ENCODE data around the gene RNF14. TPM values are rescaled to one million over a fixed set of nuclear protein-coding genes. Genes with fewer than 3 reads are reported as not detected.

RNF14 gene
- total RNA-seq, 2 donors from 2014 or later, result 29.4 to 38.5 TPM

DNA sequence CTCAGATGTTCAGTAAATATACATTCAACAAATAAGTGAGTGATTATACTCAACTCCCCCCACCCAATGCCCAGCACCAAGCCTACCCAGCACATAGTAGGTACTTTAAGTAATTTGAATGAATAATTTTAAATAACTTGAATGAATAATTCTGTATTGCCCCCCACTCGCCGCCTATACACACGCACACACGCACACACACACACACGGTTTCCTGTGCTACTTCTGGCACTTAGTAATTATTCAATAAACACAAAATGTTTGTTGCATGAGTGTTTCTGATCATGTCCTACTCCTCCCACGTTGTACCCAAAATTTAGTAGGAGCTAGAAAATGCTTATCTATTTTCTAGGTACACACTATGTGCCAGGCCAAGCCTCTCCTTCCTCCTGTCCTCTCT lies 27.1 kb upstream of the RNF14 start:
- Mint-ChIP-seq H3K36me3 (no peaks in the 10 kb centered on the region), H3K27ac (peak overlapping the region in 1 of 2 donors; percentile 87), H3K9me3 (no peaks in the 10 kb centered on the region)
- ATAC-seq, result no peak
- no peak for DNase-seq (ENCODE audit: low spot score in 2 of 2)

DNA sequence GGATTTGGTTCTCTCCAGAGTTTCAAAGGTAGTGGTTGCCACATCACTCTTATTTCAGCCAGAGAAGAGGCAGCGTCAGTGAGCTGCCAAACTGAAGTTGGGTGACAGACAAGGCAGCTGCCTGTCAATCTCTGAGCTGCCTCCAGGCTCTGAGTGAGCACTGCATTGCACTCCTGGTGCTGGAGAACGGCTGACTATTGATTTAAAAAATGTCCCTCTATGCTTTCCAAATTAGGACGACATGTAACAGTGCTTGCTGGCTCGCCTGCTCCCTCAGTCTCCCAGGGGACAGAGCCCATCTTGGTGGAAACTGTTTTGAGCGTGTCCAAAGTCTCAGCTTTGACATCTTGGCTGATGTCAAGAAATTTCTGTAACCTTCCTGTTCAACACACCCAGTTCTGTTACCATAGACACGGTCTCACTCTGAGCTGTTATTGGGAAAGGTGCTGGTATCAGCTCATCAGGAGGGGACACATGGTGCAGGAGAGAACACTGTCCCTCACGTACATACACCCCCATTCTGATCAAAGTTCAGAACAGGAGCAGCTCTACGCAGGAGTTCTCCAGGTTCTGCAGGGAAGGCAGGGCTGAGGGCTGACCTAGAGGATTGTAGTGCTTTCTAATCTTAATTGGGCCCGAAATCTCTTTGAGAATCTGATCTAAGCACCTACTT lies 26.6 kb upstream of the RNF14 start:
- Mint-ChIP-seq H3K27ac (peak overlapping the region in 1 of 2 donors; percentile 87), H3K36me3 (no peaks in the 10 kb centered on the region), H3K9me3 (no peaks in the 10 kb centered on the region)
- DNase-seq (ENCODE audit: low spot score in 2 of 2), result no peak
- no peak for ATAC-seq

DNA sequence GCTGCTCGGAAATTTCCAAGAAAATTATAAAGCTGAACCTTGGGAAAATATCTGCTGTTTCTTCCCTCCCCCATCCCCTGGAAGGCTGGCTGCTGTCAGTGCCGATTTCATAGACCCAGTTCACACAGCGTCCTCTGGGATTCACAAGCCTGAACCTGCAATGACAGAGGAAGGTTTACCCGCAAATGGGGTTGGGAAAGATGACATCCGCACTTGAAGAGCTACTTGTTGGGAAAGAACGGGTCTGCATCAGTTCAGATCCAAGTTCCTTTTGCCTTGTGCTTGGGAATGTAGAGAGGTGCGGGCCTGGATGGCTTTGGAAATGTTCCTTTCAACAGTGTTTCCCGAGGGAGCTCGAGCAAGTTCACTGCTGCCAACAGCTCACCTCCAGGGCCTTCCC lies 24.8 kb upstream of the RNF14 start:
- Mint-ChIP-seq H3K27ac (no peak overlapping the region), H3K36me3 (no peaks in the 10 kb centered on the region), H3K9me3 (no peaks in the 10 kb centered on the region)
- ATAC-seq, result no peak
- no peak for DNase-seq (ENCODE audit: low spot score in 2 of 2)

DNA sequence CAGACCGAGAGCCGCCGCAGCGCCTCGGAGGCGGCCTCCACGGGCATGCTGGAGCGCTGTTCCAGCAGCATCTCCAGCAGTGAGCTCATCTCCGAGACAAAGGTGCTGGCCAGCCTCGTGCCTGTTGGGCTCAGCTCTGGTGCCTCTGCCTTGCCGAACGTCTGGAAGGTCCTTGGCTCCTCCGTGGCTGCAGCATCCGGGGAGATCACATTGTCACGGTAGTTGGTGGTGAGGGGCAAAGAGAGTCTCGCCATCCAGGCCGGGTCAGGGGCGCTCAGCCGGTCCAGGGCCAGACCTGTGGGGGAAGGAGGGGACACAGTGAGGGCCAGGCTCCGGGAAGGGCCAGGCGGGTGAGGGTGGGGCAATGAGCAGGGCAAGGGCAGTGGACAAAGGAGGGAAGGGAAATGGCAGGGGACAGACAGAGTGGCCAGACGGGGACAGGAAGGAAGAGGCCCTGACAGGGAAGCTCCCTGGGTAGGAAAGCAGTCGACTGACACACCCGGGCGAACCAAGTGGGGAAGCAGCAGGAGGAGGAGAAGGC lies 23.3 kb upstream of the RNF14 start:
- H3K27ac Mint-ChIP-seq, result no peak overlapping the region
- H3K36me3 Mint-ChIP-seq, result no peaks in the 10 kb centered on the region
- ATAC-seq (no peak), DNase-seq (ENCODE audit: low spot score in 2 of 2) (no peak)
- H3K9me3 Mint-ChIP-seq, result no peaks in the 10 kb centered on the region

DNA sequence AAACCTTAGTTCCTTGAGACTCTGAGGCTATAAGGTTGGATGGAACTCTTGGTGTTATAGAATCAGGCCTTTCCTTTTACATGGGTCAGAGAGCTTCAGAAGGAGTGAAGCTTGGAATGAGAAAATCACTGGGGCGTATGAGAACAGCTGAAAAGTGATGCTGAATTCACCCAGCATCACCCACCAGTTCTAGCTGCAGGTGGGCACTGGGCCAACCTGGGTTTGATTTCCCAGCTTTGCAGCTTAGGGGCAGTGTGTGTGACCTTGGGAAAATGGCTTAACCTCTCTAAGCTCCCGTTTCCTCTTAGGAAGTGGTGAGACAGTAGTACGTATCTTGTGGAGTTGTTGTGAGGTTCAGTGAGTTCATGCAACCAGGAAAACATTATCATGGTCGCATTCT lies 21.6 kb upstream of the RNF14 start:
- ATAC-seq (no peak), DNase-seq (ENCODE audit: low spot score in 2 of 2) (no peak)
- no peaks in the 10 kb centered on the region for H3K9me3 Mint-ChIP-seq
- H3K27ac Mint-ChIP-seq, result no peak overlapping the region
- no peaks in the 10 kb centered on the region for H3K36me3 Mint-ChIP-seq

DNA sequence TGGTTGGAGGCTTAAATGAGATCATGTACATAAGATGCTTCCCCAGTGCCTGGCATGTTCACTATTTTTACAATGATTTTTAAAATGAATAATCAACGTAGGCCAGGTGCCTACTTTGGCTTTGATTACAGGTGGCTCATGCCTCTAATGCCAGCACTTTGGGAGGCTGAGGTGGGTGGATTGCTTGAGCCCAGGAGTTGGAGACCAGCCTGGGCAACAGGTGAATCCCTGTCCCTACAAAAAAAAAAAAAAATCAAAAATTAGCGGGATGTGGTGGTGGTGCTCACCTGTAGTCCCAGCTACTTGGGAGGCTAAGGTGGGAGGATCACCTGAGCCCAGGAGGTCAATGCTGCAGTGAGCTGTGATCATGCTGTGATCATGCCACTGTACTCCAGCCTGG lies 20.1 kb upstream of the RNF14 start:
- ATAC-seq (no peak), DNase-seq (ENCODE audit: low spot score in 2 of 2) (no peak)
- Mint-ChIP-seq H3K9me3 (no peaks in the 10 kb centered on the region), H3K27ac (no peak overlapping the region), H3K36me3 (no peaks in the 10 kb centered on the region)

DNA sequence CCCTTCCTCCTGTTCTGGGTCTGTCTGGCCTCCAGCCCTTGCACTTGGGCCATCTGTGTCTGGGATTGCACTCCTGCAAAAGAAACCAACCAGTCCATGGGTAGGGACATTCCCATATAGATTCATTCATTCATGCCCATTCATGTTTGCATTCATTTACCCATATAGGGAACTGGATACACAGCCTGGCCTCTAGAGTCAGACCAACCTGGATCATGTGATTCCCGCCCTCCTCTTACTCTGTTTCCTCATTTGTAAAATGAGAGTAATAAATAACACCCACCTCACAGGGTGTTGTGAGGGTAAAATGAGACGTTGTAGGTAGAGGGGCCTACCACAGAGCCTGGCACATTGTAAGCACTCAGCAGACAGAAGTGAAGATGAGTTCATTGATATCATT lies 19.4 kb upstream of the RNF14 start:
- no peak overlapping the region for H3K27ac Mint-ChIP-seq
- DNase-seq (ENCODE audit: low spot score in 2 of 2) (no peak), ATAC-seq (no peak)
- no peaks in the 10 kb centered on the region for H3K36me3 Mint-ChIP-seq
- H3K9me3 Mint-ChIP-seq, result no peaks in the 10 kb centered on the region

DNA sequence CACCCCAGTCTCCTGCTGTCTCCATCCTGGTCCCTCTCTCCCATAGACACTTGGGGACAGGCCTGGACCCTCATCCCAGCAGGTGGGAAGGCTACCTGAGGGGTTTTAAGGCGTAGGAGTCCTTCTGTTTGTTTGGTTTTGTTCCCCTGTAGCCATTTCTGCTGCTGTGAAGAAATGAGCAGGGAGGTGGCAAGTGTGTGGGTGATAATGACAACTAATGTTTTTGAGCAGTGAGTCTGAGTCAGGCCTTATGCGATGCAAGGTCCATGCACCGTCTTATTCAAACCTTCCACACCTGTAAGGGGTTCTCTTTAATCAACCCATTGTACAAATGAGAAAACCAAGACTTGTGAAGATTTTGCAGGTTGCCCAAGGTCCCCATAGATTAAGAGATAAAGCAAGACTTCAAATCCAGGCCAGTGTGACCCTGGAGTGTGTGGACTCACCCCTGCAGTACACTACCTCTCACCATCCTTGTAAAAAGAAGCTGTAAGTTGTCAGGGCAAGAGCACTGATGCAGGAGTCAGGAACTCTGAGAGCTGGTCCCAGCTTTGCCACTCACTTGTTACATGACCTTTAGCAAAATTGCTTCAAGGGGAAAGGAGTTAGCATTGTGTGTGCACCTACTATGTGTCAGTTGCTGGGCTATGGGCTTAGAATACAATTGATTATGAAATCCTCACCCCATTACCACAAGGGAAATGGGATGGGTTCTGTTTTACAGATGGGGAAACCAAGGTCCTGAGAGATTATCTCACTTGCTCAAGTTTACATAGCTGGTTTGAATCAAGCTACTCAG lies 18.5 kb upstream of the RNF14 start:
- no peaks in the 10 kb centered on the region for H3K36me3 Mint-ChIP-seq
- DNase-seq (ENCODE audit: low spot score in 2 of 2) (no peak), ATAC-seq (peak in 1 of 2 donors; percentile 46)
- no peak overlapping the region for H3K27ac Mint-ChIP-seq
- H3K9me3 Mint-ChIP-seq, result no peaks in the 10 kb centered on the region

DNA sequence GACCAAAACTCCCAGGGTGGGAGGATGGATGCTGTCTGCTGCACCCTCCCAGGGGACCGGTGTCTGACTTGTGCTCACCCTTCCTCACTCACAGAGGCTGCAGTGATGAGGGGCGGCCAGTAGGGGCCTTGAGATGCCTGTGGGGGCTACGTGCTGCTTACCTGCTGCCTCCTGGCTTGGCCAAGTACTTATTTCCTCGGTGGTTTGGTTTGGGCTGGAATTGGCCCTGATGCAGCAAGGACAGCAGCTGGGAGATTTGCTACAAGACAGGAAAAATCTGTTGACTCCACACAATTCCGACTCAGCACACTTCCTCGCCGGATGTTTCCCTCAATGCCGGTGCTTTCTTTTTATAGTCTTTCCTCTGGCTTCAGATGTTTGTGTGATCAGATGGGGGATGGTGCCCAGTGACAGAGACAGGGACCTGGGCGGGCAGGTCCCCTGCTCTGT lies 17.5 kb upstream of the RNF14 start:
- H3K27ac Mint-ChIP-seq, result peak overlapping the region; percentile 11 to 40
- DNase-seq (ENCODE audit: low spot score in 2 of 2) (peak in 1 of 2 donors; percentile 39), ATAC-seq (peak; percentile 29 to 84)
- no peaks in the 10 kb centered on the region for H3K9me3 Mint-ChIP-seq
- no peaks in the 10 kb centered on the region for H3K36me3 Mint-ChIP-seq

DNA sequence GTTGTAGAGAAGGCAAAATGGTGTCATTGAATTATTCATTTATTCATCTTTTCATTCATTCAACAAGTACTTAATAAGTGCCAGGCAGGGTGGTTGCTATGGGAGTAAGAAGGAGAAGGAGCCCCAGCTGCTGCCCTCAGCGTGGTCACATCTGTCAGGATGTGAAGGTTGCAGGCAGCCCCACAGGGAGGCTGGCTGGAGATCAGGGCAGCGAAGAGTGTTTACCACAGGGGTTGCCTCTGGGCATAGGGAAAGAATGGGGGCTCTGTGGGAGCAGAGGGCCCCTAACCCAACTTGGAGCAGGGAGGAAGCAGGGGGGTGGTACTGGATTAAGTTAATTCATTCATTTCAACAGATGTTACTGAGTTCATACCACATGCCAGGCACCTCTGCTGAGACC lies 16.9 kb upstream of the RNF14 start:
- H3K27ac Mint-ChIP-seq, result peak overlapping the region in 1 of 2 donors; percentile 11
- no peak for DNase-seq (ENCODE audit: low spot score in 2 of 2)
- no peaks in the 10 kb centered on the region for H3K9me3 Mint-ChIP-seq
- no peaks in the 10 kb centered on the region for H3K36me3 Mint-ChIP-seq
- no peak for ATAC-seq

DNA sequence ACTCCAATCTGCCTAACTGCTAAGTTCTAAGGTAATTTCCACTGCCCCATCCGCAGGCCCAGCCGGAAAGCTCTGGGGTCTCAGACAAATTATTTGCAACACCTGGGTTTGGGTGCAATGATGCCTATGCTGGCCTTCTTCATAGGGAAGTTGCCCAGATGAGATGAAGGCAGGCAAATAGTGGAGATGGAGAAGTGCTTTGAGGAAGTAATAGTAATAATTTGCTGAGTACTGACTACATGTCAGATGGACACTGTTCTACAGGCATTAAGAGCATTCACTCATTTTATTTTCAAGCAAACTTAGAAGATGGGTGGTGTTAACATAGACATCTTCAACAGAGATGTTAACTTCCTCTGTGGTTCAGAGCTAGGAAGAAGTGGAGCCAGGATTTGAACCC lies 14.7 kb upstream of the RNF14 start:
- Mint-ChIP-seq H3K36me3 (no peaks in the 10 kb centered on the region), H3K27ac (no peak overlapping the region), H3K9me3 (no peaks in the 10 kb centered on the region)
- ATAC-seq, result no peak
- DNase-seq (ENCODE audit: low spot score in 2 of 2), result no peak

DNA sequence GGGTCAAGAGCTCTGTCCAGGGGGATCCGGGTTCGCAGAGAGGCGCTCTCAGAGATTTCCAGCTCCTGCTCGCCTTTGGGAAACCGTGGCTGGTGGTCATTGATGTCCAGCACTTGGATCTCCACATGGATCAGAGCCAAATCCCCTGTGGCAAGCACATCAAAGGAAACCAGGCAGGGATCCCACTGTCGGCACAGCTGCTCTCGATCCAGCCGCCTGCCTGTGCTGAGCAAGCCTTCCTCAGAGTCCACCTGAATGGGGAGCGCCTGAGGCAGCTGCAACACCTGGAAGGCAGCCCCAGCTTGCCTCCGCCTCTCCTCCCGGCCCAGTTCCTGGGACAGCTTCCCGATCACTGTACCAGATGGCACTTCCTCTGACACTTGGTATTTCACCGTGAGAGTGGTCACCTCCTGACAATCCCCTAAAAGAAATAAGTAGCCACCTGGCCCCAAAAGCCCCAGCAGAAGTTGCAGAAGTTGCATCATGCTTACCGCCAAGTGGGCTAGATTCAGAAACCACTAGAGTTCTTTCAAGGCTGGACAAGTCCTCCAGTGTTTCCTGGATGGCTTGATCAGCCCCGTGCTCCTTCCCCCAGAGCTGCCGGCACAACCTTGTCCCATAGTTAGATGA lies 11.4 kb upstream of the RNF14 start:
- ATAC-seq (no peak), DNase-seq (ENCODE audit: low spot score in 2 of 2) (no peak)
- no peaks in the 10 kb centered on the region for H3K36me3 Mint-ChIP-seq
- H3K27ac Mint-ChIP-seq, result peak overlapping the region in 1 of 2 donors; percentile 88
- no peaks in the 10 kb centered on the region for H3K9me3 Mint-ChIP-seq

DNA sequence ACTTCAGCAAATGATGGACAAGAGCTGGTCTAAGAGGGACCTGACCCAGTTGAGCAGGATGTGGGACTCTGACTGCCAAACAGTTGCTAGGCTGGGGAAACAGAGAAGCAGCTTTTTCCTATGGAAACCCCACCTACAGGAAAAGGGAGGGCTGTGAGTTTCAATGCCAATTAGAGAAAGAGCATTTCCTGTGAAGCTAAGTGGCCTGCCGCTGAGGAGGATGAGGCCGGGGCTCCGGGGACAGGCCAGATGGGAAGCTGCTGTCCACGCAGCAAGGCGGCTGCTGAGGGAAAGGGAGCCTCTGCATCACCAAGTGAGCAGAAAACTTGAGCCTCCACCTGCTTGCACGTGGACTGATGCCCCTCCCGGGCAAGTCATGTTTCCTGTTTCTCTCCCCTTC lies 10.8 kb upstream of the RNF14 start, which contains the start of gene PCDH12:
Gene PCDH12 (minus strand): TSS at position 90 of the 400 bp plus-strand sequence. CDS start 351 bp downstream, outside the sequence.
- H3K27ac Mint-ChIP-seq, result peak within 1 kb of the TSS; percentile 56 to 88
- peak; percentile 21 to 39 for ATAC-seq
- peak in 1 of 2 donors; percentile 26 for DNase-seq (ENCODE audit: low spot score in 2 of 2)
- no peaks in the 10 kb centered on the region for H3K9me3 Mint-ChIP-seq
- no peaks in the 10 kb centered on the region for H3K36me3 Mint-ChIP-seq

DNA sequence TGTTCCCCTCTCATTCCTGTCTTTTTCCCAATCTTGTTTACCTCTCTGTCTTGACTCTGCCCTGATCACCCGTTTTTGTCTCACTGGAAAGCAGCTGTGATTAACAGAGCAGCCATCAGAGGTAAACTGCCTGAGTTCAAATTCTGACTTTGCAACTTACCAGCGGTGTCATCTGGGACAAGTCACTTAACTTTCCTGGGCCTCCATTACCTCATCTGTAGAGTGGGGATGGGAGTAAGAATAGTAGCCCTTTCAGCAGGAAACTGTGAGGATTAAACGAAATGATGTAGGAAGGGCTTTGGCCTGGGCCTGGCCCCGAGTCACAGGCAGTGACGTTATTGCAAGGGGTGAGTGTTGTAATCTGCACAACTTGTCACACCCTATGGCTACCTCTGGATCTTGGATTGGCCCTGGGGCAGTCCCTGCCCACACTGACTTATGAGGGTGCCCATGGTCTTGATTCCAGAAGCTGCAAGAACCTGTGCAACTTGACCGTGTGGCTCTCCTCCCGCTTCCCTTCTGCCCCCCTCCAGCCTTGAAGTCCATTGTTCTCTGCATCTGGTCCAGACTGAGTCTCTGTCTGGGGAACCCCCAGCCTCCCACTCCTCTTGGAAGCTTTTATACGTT lies 10.2 kb upstream of the RNF14 start:
- peak; percentile 18 to 77 for ATAC-seq
- DNase-seq (ENCODE audit: low spot score in 2 of 2), result no peak
- Mint-ChIP-seq H3K27ac (peak overlapping the region; percentile 16 to 88), H3K36me3 (no peaks in the 10 kb centered on the region), H3K9me3 (no peaks in the 10 kb centered on the region)

DNA sequence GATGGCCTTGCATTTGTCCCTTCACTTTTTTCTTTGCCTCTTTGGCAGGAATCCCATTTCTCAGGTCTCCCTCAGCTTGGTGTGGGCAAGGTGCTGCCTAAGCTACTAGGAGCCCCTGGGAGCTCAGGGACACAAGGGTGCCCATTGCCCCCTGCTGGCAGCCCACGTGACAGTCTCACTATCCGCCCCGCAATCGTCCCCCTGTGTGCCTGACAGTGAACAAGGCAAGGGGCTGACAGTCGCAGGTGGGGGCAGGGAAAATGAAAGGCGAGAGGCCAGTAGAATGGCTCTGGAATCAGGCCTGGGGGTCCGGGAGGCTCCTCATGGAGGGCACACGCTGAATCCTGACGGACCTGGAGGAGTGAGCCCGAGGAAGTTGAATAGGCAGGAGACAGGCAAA lies 8.9 kb upstream of the RNF14 start:
- ATAC-seq (peak in 1 of 2 donors; percentile 46), DNase-seq (ENCODE audit: low spot score in 2 of 2) (peak in 1 of 2 donors; percentile 40)

DNA sequence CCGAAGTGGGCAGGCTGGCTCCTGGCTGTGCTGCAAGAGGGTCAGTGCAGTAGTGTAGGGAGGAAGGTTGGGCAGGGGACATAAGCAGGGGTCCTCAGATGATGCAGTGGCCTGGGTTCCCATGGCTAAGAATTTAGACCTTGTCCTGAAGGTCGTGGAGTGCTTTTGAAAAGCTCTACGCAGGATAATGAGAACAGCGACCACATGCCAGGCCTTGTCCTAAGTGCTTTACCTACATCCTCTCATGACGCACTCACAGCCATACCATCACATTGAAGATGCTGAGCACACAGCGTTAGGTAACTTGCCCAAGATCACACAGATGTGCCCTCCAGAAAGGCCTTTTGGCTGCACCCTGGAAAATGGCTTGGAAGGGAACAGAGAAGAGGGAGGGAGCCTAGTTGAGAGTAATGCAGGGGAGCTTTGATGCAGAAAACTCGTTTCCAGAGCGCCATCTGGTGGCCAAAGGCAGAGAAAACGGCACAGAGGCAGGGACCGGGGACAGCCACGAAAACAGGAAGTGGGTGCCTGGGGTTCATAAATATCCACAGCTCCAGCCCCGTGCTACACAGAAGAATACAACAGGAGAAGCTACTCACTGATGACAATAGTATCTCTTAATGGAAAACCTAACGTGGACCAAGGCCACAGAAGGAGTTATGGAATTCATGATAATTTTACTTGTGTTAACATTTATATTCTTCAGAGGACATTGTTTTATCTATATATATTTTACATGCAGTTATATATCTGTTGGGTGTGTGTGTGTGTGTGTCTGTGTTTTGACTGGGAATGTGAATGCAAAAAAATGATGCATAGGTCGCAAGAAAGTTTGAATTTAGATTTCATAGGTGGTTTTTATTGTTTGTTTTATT lies 8.2 kb upstream of the RNF14 start:
- peak; percentile 82 to 89 for ATAC-seq
- H3K27ac Mint-ChIP-seq, result peak overlapping the region in 1 of 2 donors; percentile 88
- H3K36me3 Mint-ChIP-seq, result no peaks in the 10 kb centered on the region
- no peaks in the 10 kb centered on the region for H3K9me3 Mint-ChIP-seq
- DNase-seq (ENCODE audit: low spot score in 2 of 2), result peak; percentile 87 to 92

More for the DNA sequence above, 8.9 kb upstream of the RNF14 start:
- no peaks in the 10 kb centered on the region for H3K36me3 Mint-ChIP-seq
- no peaks in the 10 kb centered on the region for H3K9me3 Mint-ChIP-seq
- peak overlapping the region in 1 of 2 donors; percentile 88 for H3K27ac Mint-ChIP-seq
